HG02970 (cell line): Measurements from ENCODE around the gene JAK2.
"Not testable (repeated sequence)": the region's sequence is repeated elsewhere in the genome, so short reads cannot be mapped to it uniquely, and the experiment has no call there.

Experiments
- ATAC-seq: cut with Tn5 transposase; IDR thresholded peaks from one replicate; pipeline ENCODE4 v1.9.1; 2021; ENCODE audit warnings: mild to moderate bottlenecking, moderate library complexity, moderate number of reproducible peaks; ENCODE audit not compliant: unreplicated experiment, low FRiP score

The JAK2 gene

GRCh38 chr9:4984621-4985385, at the start of gene JAK2:
JAK2 (plus strand) TSS chr9:4985272; CDS start chr9:5021988, 36,716 bp downstream.
- ATAC-seq: peak; percentile 66

- ATAC-seq: no peak
These were observed 48.8 kb upstream of the JAK2 start for GRCh38 chr9:4936277-4936676.

DNA sequence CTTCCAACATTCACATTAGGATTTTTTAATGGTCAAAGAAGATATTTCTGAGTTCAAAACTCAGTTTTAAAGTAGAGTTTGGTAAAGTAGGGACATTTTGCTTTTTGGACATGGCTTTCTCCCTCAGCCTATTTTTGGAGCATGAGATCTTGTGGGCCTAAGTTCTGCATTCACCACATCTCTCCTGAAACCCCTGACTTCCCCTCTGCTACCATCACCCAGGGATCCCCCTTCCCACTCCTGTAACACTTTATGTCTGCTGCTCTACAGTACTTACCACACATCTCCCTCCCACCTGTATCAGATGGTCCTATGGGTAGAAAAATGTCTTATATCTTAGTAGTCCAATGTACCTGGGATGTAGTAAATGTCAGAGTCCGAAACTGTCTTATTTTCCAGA, 48.2 kb upstream of the JAK2 start:
- ATAC-seq: no peak

DNA sequence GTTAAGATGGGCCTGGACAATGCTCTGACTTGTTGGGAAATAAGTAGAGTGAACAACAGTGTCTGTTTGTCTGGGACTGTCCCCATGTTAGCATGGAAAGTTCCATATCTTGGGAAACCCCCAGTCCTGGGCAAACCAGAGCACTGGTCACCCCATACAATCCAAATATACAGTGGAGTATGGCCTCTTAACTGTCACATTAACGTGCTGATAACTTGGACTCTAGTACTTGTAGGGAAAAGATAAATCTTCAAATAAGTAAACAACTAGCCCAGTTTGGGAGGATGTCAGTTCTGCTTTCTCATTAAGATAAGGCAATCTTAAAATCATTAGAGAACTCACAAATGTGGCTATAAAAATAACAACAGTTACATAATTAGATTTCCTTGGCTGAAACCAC, 47.6 kb upstream of the JAK2 start:
- no peak for ATAC-seq

DNA sequence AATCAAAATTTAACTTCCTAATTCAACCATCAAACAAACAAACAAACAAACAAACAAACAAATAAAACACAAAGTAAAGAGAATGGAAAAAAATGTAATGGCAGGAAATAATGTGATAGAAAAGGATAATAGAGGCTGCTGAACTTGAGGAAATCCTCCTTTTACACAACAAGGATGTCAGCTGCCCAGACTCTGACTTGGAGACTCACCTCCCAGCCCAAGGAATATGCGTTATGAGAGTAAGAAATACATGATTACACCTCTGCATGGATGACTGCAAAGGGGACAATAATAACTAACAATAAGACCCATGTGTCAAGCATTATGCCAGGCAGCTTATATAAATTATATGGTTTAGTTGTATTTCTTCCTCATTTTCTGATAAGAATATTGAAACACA, 46.6 kb upstream of the JAK2 start:
- ATAC-seq: no peak

DNA sequence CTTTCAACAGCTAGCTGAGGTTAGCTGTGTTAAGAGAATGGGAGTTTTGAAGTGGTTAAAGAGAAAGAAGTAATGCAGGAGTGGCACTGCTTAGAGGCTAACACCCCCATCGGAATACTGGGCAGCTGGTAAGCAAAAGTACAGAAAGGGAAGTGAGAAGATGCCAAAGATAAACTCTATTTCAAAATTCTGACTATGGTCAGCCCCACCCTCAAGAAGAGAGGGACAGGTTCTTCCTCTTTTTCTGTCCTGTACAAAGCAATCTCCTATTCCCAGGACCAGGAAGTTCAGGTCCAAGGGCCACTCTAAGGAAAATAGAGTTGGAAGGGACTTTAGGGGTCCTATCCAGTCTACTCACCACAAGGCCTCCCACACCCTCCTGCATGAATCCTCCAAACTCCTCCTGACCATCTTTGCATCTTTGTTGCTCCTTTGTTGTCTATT, 45.9 kb upstream of the JAK2 start:
- no peak for ATAC-seq

DNA sequence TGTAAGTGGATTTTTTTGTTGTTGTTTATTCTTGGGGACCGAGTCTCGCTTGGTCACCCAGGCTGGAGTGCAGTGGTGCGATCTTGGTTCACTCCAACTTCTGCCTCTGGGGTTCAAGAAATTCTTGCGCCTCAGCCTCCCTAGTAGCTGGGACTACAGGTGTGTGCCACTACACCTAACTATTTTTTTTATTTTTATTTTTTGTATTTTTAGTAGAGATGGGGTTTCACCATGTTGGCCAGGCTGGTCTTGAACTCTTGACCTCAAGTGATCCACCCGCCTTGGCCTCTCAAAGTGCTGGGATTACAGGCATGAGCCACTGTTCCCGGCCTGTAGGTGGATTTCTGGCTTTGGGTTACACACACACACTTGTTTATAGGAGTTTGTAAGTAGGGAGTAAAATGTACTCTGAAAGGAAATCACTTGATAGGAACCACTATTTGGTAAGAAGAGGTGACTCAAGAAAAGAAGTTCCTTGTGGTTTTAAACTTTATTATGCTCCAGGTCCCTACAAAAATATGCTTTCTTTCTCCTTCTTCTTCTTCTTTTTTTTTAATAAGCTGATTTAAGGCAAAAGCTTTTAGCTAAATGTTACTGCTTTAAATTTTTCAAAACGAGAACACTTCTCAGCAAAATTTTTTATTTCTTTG, 42.9 kb upstream of the JAK2 start:
- ATAC-seq: not testable (repeated sequence)

DNA sequence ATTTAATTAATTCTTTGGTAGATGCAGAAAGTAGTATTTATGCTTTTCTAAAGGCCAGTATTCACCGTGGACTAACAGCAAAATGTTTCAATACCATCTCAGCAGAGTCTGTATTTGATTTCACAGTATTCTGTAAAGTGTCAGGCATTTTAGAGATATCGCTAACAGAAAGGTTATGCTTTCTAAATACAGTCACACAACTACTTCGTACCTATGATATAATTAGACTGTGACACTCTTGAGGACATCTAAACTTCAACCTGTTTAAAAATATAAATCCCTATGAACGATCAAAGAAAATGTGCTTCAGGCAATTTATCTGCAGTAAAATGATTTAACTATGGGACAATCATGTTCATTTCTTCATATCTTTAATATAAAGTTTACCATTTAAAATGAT, 41.7 kb upstream of the JAK2 start:
- ATAC-seq: no peak

DNA sequence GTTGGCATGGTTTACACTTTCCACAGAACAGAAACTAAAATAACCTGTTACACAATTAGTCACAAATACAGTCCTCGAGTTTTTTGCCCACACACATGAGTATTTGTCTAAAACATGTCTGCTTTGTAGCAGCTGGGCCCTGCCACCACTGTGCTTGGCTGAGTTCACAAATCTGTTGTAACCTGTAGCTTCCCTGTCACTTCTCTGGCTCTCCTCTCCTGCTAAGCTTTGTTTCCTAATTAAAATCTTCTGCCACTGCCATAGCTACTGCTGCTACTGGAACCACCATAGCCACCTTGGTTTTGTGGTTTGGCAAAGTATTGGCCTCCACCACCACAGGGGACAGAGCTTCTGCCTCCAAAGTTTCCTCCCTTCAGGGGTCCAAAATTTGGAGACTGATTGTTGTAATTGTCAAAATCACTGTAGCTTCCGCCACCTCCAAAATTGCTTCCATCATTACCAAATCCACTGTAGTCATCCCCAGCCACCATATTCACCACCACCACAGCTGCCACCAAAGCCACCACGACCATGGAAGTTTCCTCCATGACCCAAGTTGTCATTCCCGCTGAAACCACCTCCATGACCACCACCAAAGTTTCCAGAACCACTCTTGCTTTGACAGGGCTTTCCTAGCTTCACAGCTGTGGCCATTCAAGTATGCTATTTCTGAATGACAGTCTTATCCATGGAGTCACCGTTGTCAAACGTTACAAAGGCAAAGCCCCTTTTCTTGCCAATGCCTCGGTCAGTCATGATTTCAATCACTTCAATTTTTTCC, 40.5 kb upstream of the JAK2 start:
- not testable (repeated sequence) for ATAC-seq

GRCh38 chr9:4946937-4947336, 38.1 kb upstream of the JAK2 start:
- ATAC-seq: no peak

- ATAC-seq: no peak
These were observed 29.2 kb upstream of the JAK2 start for GRCh38 chr9:4955836-4956235.

GRCh38 chr9:4959031-4959430, 26.0 kb upstream of the JAK2 start:
- no peak for ATAC-seq

DNA sequence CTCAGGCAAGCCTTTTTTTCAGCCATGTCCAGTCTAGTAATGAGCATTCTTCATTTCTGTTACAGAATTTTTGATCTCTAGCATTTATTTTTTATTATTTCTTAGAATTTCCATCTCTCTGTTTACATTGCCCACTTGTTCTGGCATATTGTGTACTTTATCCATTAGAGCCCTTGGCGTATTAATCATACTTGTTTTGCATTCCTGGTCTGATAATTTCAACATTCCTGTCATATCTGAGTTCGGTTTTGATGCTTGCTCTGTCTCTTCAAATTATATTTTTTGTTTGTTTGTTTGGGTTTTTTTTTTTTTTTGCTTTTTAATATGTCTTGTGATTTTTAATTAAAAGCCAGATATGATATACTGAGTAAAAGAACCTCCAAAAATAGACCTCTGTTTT, 23.0 kb upstream of the JAK2 start:
- no peak for ATAC-seq

DNA sequence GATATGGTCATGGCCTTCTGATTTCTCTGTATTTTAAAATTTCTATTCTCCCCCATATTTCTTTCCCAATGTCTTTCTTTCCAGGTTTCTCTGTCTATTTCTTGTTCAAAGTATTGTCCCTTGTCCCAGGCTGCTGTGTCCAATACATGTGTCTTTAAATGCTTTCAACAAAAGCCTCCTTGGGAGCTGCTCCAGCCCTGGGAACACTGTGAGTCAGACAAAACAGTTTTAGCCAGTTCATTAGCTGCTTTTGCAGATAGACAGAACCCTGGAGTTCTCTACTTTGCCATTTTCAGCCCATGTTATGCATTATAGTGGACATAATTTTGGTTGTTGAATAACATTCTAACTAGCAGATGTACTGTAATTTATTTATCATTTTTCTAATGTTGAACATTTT, 20.5 kb upstream of the JAK2 start:
- no peak for ATAC-seq

DNA sequence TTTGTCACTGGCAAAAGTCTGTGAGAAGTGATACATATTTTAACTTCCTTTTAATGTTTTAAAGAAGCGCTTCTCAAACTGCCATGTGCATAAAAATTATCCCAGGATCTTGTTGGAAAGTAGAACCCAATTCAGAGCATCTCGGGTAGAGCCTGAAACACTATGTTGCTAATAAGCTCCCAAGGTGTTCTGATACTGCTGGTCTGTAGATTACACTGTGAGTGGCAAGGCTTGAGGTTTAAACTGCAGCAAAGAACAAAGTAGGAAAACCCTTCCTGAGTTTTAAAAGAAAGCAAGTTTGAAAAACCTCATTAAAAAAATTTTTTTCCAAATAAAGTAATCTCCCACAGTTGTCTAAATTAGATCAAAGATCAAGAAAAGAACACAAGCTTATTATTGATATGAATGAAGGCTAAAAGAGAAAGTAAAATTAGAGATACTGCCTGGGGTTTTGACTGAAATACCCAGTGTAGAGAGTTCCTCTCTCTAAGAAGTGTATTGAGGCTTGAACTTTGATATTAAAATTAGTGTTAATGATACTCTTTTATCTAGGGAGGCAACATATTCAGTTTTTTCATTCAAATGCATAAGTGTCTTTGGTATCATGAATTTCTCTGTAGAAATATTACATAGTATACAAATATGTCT, 19.8 kb upstream of the JAK2 start:
- no peak for ATAC-seq

DNA sequence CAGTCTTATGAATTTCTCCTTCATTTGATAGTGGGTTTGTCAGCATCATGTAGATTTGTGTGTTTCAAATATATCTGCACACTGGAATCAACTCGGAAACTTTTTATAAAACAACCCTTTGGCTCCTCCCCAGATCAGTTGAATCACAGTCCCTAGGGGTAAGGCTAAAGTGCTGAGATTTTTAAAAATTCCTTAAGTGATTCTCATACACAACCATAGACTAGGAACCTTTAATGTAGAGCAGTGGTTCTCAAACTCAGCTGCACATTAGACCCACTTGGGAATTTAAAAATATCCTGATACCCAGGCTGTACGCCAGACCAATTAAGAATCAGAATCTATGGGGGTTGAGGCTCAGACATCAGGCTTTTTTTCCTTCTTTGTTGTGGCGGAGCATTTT, 17.5 kb upstream of the JAK2 start:
- ATAC-seq: no peak

DNA sequence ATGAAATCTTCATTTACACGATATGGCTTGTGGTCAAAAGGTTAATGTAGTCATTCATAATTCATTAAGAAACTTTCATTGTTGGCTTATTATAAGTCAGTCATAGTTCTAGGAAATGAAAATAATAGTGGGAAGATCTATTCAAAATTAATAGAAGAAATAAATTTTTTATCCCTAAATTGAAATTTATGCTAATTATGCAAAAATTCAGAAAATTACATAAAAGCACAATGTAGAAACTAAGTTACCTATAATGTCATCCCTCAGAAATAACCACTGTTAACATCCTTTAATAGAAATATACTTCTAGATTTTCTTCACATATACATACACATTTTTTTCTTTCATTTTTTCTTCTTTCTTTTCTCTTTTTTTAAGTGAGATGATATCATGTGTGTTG, 15.9 kb upstream of the JAK2 start:
- ATAC-seq: no peak

- peak; percentile 62 for ATAC-seq
These were observed 14.0 kb upstream of the JAK2 start for GRCh38 chr9:4970970-4971641.

DNA sequence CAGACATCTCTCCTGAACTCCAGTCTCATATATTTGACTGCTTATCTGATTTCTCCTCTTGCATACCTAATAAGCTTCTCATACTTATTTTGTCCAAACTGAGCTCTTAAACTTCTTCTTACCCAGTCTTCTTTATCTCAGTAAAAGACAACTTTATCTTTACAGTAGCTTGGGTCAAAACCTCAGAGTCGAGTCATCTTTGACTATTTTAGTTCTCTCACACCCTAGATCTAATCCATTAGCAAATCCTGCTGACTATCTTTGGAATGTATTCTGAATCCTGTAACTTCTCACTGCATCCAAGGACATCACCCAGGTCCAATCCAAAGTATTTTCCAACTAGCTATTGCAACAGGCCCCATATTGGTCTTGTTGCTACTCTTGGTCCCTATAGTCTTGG, 11.8 kb upstream of the JAK2 start:
- ATAC-seq: no peak

GRCh38 chr9:4973902-4974301, 11.2 kb upstream of the JAK2 start:
- no peak for ATAC-seq
